Neural cell (in vitro differentiated cells): ENCODE results near the gene CES5A.

Experiments used
- CTCF ChIP-seq: fragments of 450-650 bp; IDR thresholded peaks from 2 replicates; pipeline ENCODE4 v1.5.1; 2014; ENCODE audit warnings: antibody characterized with exemption, mild to moderate bottlenecking, moderate library complexity; ENCODE audit not compliant: poor library complexity, severe bottlenecking
- EP300 ChIP-seq: fragments of 450-650 bp; conservative IDR thresholded peaks from 2 replicates; pipeline ENCODE4 v1.6.1; 2014; ENCODE audit warnings: antibody characterized with exemption, mild to moderate bottlenecking, moderate library complexity; ENCODE audit not compliant: poor library complexity, severe bottlenecking
- EZH2 ChIP-seq: fragments of 200-600, 300-800 bp; shearing (Covaris generic), sonication (generic); IDR thresholded peaks from 2 replicates; pipeline ENCODE4 v1.6.1; 2014; ENCODE audit warnings: antibody characterized with exemption, low read length, borderline replicate concordance, mild to moderate bottlenecking; ENCODE audit not compliant: insufficient read depth, poor library complexity, severe bottlenecking
- POLR2AphosphoS5 ChIP-seq: IDR thresholded peaks from 2 replicates; pipeline ENCODE4 v1.6.1; 2012
- RAD21 ChIP-seq: fragments of 450-650 bp; conservative IDR thresholded peaks from 2 replicates; pipeline ENCODE4 v1.6.1; 2014; ENCODE audit warnings: antibody characterized with exemption, mild to moderate bottlenecking, moderate library complexity
- REST ChIP-seq: IDR thresholded peaks from 2 replicates; pipeline ENCODE4 v1.6.1; 2012; ENCODE audit warnings: borderline replicate concordance

GRCh38 chr16:55810451-55810961 lies 64.7 kb downstream of the CES5A start:
- TF ChIP-seq RAD21 (no peak), CTCF (no peak), EZH2 (no peak), POLR2AphosphoS5 (no peak), REST (no peak), EP300 (no peak)
